Tibial nerve (tissue), 4 donors: Measurements from ENCODE around the gene WNT3A. TPM values are rescaled to one million over a fixed set of nuclear protein-coding genes. Genes with fewer than 3 reads are reported as not detected.
A peak's percentile ranks its signal among the peaks of the same experiment; 100 is the strongest.

ENCODE experiments used
- DNase-seq, 2 donors: peaks; one replicate each; pipeline ENCODE4 v3.0.0-alpha.2; 2019; ENCODE audit warnings: low spot score in 2 of 2
- H3K27ac ChIP-seq, 4 donors: fragments of 200-600 bp; sonication (generic) in 3 of 4; one replicate each; pipeline ENCODE4 v1.5.1; 2017 to 2019; ENCODE audit warnings: mild to moderate bottlenecking in 1 of 4
- H3K27me3 ChIP-seq, 2 donors: fragments of 200-600 bp; sonication (generic) in 1 of 2; one replicate each; pipeline versions ENCODE4 v1.5.1 to v1.6.0; 2017 to 2019
- H3K36me3 ChIP-seq, 3 donors: fragments of 200-600 bp; sonication (generic); one replicate each; pipeline ENCODE4 v1.5.1; 2018 to 2019
- H3K4me1 ChIP-seq, 4 donors: fragments of 200-600 bp; sonication (generic) in 3 of 4; one replicate each; pipeline ENCODE4 v1.5.1; 2017 to 2019
- H3K4me3 ChIP-seq, 4 donors: fragments of 200-600 bp; sonication (generic) in 3 of 4; one replicate each; pipeline ENCODE4 v1.5.1; 2017 to 2019; ENCODE audit warnings: mild to moderate bottlenecking in 1 of 4, moderate library complexity in 1 of 4
- H3K9me3 ChIP-seq, 4 donors: fragments of 200-600 bp; sonication (generic) in 3 of 4; one replicate each; pipeline ENCODE4 v1.5.1; 2017 to 2019
- CTCF ChIP-seq, 5 experiments: fragments of 200-600 bp in 3 of 5; fragments of 450-650 bp in 2 of 5; sonication (generic) in 3 of 5; IDR thresholded peaks; one replicate each; pipeline ENCODE4 v1.5.1; 2016 to 2019; ENCODE audit warnings: antibody characterized with exemption in 5 of 5, mild to moderate bottlenecking in 3 of 5, moderate library complexity in 2 of 5
- EP300 ChIP-seq, 2 donors: sonication (generic); formaldehyde crosslinking; IDR thresholded peaks; one replicate each; pipeline ENCODE4 v1.6.1; 2017; ENCODE audit warnings: antibody characterized with exemption in 2 of 2, mild to moderate bottlenecking in 1 of 2
- POLR2A ChIP-seq, 2 donors: fragments of 450-650 bp; IDR thresholded peaks; one replicate each; pipeline ENCODE4 v1.6.1; 2017; ENCODE audit warnings: antibody characterized with exemption in 2 of 2, mild to moderate bottlenecking in 2 of 2, moderate library complexity in 2 of 2
- WGBS, 2 donors: methylation state at CpG; one replicate each; pipeline ENCODE4 v1.1.5; 2018; 5-methylcytosine and 5-hydroxymethylcytosine counted together
- total RNA-seq, 4 donors: library from RNA; depleted of rRNA; stranded (reverse); fragments of >200 nt; gene quantifications; one replicate each; pipeline ENCODE4 v1.1.0, GENCODE V29; 2016

WNT3A gene
- total RNA-seq, 4 donors from 2014 or later = not detected

- TF ChIP-seq CTCF (IDR thresholded peaks at IDR 0.05) = no peak
- no peak for TF ChIP-seq POLR2A (IDR thresholded peaks at IDR 0.05)
- no peak for TF ChIP-seq EP300 (IDR thresholded peaks at IDR 0.05)
- Histone ChIP-seq H3K27me3 (no peaks in the 10 kb centered on the region), H3K4me1 (peaks cover 0 to 63% (median 16%) of the 10 kb centered on the region in 4 donors), H3K36me3 (peaks cover 0 to 70% (median 9%) of the 10 kb centered on the region in 3 donors), H3K27ac (no peak overlapping the region), H3K4me3 (no peak overlapping the region), H3K9me3 (peaks cover 0 to 13% (median 3%) of the 10 kb centered on the region in 4 donors)
- no peak for DNase-seq
- 14 to 61% methylated on average over 1 to 4 of the region's 4 CpGs for WGBS, 2 donors
Observed at GRCh38 chr1:228099331-228099732, 92.5 kb downstream of the WNT3A start.

- 78 to 81% methylated on average over 12 of the region's 12 CpGs for WGBS, 2 donors
- no peak for DNase-seq
- no peak overlapping the region for H3K4me3 ChIP-seq
- peaks cover 0 to 66% (median 9%) of the 10 kb centered on the region in 3 donors for H3K36me3 ChIP-seq
- H3K4me1 ChIP-seq = peaks cover 0 to 56% (median 16%) of the 10 kb centered on the region in 4 donors
- no peaks in the 10 kb centered on the region for H3K27me3 ChIP-seq
- no peaks in the 10 kb centered on the region for H3K9me3 ChIP-seq
- H3K27ac ChIP-seq = peak overlapping the region in 3 of 4 donors; percentile 84 to 98 (median 96)
- no peak for TF ChIP-seq POLR2A (IDR thresholded peaks at IDR 0.05)
- no peak for TF ChIP-seq EP300 (IDR thresholded peaks at IDR 0.05)
- TF ChIP-seq CTCF (IDR thresholded peaks at IDR 0.05) = no peak
Observed at GRCh38 chr1:228100822-228101613, 94.2 kb downstream of the WNT3A start.

- H3K4me3 ChIP-seq = peak overlapping the region in 2 of 4 donors; percentile 66 to 89
- peak overlapping the region; percentile 83 to 98 (median 90) for H3K27ac ChIP-seq
- 47 to 54% methylated on average over 8 to 15 of the region's 15 CpGs for whole genome bisulfite sequencing, 2 donors
- peaks cover 0 to 50% (median 16%) of the 10 kb centered on the region in 4 donors for H3K4me1 ChIP-seq
- no peaks in the 10 kb centered on the region for H3K27me3 ChIP-seq
- no peak for DNase-seq
- TF ChIP-seq EP300 (IDR thresholded peaks at IDR 0.05) = no peak
- TF ChIP-seq POLR2A (IDR thresholded peaks at IDR 0.05) = no peak
- TF ChIP-seq CTCF (IDR thresholded peaks at IDR 0.05) = no peak
- no peaks in the 10 kb centered on the region for H3K9me3 ChIP-seq
- H3K36me3 ChIP-seq = peaks cover 0 to 66% (median 9%) of the 10 kb centered on the region in 3 donors
Observed at GRCh38 chr1:228101614-228101993, 94.8 kb downstream of the WNT3A start.

GRCh38 chr1:228101994-228102790 is 95.4 kb downstream of the WNT3A start:
- H3K27me3 ChIP-seq = no peaks in the 10 kb centered on the region
- TF ChIP-seq EP300 (IDR thresholded peaks at IDR 0.05) (no peak), CTCF (IDR thresholded peaks at IDR 0.05) (no peak), POLR2A (IDR thresholded peaks at IDR 0.05) (no peak)
- peaks cover 0 to 66% (median 9%) of the 10 kb centered on the region in 3 donors for H3K36me3 ChIP-seq
- H3K27ac ChIP-seq = peak overlapping the region; percentile 83 to 98 (median 90)
- H3K9me3 ChIP-seq = no peaks in the 10 kb centered on the region
- peaks cover 0 to 44% (median 16%) of the 10 kb centered on the region in 4 donors for H3K4me1 ChIP-seq
- WGBS, 2 donors = 9 to 25% methylated on average over 16 to 23 of the region's 73 CpGs
- peak overlapping the region; percentile 65 to 100 (median 78) for H3K4me3 ChIP-seq
- DNase-seq = no peak
